HepG2 (cell line): ENCODE measurements around the gene VSX1. TPM values are rescaled to one million over a fixed set of nuclear protein-coding genes. Genes with fewer than 3 reads are reported as not detected.

Source experiments
- FLYWCH1 ChIP-seq: sonication (generic); formaldehyde crosslinking; IDR thresholded peaks from 2 replicates; pipeline ENCODE4 v1.8.1; 2023; ENCODE audit warnings: mild to moderate bottlenecking, missing genetic modification reagents
- polyA plus RNA-seq, 8 experiments: library from polyadenylated mRNA; depleted of rRNA in 3 of 8; stranded (reverse) in 7 of 8; unstranded in 1 of 8; fragments of >200 nt; fragmentation: Illumina TruSeq in 4 of 8; extraction: Trizol in 4 of 8; gene quantifications; 2 replicates each; pipeline versions ENCODE4 v1.2.1 to v1.2.3, GENCODE V29; 2011 to 2016; ENCODE audit warnings: low read depth in 4 of 8, missing spikeins in 1 of 8, mixed read lengths in 1 of 8; ENCODE audit not compliant: insufficient read depth in 1 of 8
- total RNA-seq, 5 experiments: library from RNA; depleted of rRNA; stranded (reverse); fragments of >200 nt; fragmentation: Illumina TruSeq; extraction: Trizol; gene quantifications; 2 replicates each; pipeline ENCODE4 v1.2.3, GENCODE V29; 2016; ENCODE audit warnings: low read depth in 1 of 5
- TF ChIP-seq, protein P1 (sequence below): sonication (generic); formaldehyde crosslinking; IDR thresholded peaks from 2 replicates; pipeline ENCODE4 v1.5.0; 2020; ENCODE audit warnings: mild to moderate bottlenecking, missing genetic modification reagents, borderline replicate concordance
- TF ChIP-seq, protein P2 (sequence below): IDR thresholded peaks from 2 replicates; pipeline ENCODE4 v1.6.1; 2018; ENCODE audit warnings: missing genetic modification reagents

VSX1 gene
- total and polyA plus RNA-seq, 2 of the 13 experiments (the other 11 are each of a cell fraction or from before 2014, with no cell fraction given) = 0.04 TPM; not detected in 1

DNA sequence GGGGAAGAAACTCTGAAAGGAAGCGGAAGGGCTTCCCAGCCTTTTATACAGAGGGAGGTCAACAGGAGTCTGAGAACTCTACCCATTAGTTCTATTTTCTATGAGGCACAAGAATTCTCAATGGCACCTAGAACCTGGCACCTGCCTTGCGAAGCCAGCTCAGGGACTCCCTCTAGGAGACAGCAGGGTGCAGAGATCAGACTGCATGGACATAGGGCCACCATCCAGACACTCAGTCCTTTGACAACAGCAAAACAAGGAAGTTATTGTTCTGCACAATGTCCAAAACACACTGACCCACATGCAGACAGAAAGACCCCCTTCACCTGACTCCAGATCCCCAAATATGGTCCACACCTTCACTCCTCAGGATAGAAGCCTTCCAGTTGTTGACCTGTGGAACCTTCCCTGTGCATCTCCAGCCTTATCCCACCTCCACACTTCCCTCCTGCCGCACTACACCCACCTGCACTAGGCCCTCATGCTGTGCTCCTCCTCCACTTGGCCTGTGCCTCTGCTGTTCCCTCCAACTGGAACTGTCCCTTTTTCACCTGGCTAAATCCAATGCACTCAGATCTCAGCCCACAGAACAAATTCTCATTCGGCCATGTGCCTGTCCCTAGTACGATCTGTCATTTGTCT lies 51.8 kb downstream of the VSX1 start (continued):
- TF ChIP-seq, protein P1, sequence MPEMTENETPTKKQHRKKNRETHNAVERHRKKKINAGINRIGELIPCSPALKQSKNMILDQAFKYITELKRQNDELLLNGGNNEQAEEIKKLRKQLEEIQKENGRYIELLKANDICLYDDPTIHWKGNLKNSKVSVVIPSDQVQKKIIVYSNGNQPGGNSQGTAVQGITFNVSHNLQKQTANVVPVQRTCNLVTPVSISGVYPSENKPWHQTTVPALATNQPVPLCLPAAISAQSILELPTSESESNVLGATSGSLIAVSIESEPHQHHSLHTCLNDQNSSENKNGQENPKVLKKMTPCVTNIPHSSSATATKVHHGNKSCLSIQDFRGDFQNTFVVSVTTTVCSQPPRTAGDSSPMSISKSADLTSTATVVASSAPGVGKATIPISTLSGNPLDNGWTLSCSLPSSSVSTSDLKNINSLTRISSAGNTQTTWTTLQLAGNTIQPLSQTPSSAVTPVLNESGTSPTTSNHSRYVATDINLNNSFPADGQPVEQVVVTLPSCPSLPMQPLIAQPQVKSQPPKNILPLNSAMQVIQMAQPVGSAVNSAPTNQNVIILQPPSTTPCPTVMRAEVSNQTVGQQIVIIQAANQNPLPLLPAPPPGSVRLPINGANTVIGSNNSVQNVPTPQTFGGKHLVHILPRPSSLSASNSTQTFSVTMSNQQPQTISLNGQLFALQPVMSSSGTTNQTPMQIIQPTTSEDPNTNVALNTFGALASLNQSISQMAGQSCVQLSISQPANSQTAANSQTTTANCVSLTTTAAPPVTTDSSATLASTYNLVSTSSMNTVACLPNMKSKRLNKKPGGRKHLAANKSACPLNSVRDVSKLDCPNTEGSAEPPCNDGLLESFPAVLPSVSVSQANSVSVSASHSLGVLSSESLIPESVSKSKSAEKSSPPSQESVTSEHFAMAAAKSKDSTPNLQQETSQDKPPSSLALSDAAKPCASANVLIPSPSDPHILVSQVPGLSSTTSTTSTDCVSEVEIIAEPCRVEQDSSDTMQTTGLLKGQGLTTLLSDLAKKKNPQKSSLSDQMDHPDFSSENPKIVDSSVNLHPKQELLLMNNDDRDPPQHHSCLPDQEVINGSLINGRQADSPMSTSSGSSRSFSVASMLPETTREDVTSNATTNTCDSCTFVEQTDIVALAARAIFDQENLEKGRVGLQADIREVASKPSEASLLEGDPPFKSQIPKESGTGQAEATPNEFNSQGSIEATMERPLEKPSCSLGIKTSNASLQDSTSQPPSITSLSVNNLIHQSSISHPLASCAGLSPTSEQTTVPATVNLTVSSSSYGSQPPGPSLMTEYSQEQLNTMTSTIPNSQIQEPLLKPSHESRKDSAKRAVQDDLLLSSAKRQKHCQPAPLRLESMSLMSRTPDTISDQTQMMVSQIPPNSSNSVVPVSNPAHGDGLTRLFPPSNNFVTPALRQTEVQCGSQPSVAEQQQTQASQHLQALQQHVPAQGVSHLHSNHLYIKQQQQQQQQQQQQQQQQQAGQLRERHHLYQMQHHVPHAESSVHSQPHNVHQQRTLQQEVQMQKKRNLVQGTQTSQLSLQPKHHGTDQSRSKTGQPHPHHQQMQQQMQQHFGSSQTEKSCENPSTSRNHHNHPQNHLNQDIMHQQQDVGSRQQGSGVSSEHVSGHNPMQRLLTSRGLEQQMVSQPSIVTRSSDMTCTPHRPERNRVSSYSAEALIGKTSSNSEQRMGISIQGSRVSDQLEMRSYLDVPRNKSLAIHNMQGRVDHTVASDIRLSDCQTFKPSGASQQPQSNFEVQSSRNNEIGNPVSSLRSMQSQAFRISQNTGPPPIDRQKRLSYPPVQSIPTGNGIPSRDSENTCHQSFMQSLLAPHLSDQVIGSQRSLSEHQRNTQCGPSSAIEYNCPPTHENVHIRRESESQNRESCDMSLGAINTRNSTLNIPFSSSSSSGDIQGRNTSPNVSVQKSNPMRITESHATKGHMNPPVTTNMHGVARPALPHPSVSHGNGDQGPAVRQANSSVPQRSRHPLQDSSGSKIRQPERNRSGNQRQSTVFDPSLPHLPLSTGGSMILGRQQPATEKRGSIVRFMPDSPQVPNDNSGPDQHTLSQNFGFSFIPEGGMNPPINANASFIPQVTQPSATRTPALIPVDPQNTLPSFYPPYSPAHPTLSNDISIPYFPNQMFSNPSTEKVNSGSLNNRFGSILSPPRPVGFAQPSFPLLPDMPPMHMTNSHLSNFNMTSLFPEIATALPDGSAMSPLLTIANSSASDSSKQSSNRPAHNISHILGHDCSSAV (CRISPR knock-in tag) = no peak
- no peak for TF ChIP-seq FLYWCH1 (CRISPR knock-in tag)
- TF ChIP-seq, protein P2, sequence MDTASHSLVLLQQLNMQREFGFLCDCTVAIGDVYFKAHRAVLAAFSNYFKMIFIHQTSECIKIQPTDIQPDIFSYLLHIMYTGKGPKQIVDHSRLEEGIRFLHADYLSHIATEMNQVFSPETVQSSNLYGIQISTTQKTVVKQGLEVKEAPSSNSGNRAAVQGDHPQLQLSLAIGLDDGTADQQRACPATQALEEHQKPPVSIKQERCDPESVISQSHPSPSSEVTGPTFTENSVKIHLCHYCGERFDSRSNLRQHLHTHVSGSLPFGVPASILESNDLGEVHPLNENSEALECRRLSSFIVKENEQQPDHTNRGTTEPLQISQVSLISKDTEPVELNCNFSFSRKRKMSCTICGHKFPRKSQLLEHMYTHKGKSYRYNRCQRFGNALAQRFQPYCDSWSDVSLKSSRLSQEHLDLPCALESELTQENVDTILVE (CRISPR knock-in tag) = no peak
